Mucosa of descending colon (tissue), 3 donors: ENCODE data around the gene LTB. TPM values are rescaled to one million over a fixed set of nuclear protein-coding genes. Genes with fewer than 3 reads are reported as not detected.
A peak's percentile ranks its signal among the peaks of the same experiment; 100 is the strongest.

Experiments used
- ATAC-seq: fragments of 200-7000 bp; cut with Tn5 transposase; one replicate; pipeline ENCODE4 v1.9.1; 2020; ENCODE audit warnings: mild to moderate bottlenecking, moderate library complexity
- DNase-seq, 3 donors: peaks; one replicate each; pipeline ENCODE4 v3.0.0-alpha.2; 2020
- H3K36me3 ChIP-seq: fragments of 200-600 bp; one replicate; pipeline ENCODE4 v1.8.0; 2021; ENCODE audit warnings: low read depth, mild to moderate bottlenecking
- H3K4me1 ChIP-seq: fragments of 200-600 bp; one replicate; pipeline ENCODE4 v1.8.0; 2021; ENCODE audit warnings: low read depth, mild to moderate bottlenecking
- H3K4me3 ChIP-seq: fragments of 200-600 bp; one replicate; pipeline ENCODE4 v1.8.0; 2021; ENCODE audit warnings: mild to moderate bottlenecking
- H3K9me3 ChIP-seq: fragments of 200-600 bp; one replicate; pipeline ENCODE4 v1.8.0; 2021; ENCODE audit warnings: mild to moderate bottlenecking
- intact Hi-C, 2 donors: fragments of 100-400 bp; cut with DNase I in 1 of 2; cut with micrococcal nuclease in 1 of 2; formaldehyde crosslinking; loops; one replicate each; pipeline versions ENCODE4 v1.11.0 to v1.11.1; 2022; cut with DNase I, micrococcal nuclease
- total RNA-seq, 3 donors: library from RNA; stranded (reverse); fragmentation: NEBNext Ultra II Directional in 2 of 3; extraction: Animal tissue kit (Norgen Biotek cat#: 25700) in 2 of 3; gene quantifications; one replicate each; pipeline versions ENCODE4 v1.2.1 to v1.2.4, GENCODE V29; 2021 to 2023
- TF ChIP-seq, protein P1 (sequence below): fragments of 200-600 bp; IDR thresholded peaks from one replicate; pipeline ENCODE4 v1.8.0; 2022; ENCODE audit warnings: antibody characterized with exemption, mild to moderate bottlenecking
- donor health status: DM: no; HTN: no; CAD: no; lungs with moderate emphysema.
- donor health status: DM: no; HTN: no; CAD: no.
- donor health status: DM: no; HTN: yes; CAD: no.

Gene LTB
- total RNA-seq, 3 donors from 2014 or later = 2.1 to 3.4 (median 2.2) TPM

DNA sequence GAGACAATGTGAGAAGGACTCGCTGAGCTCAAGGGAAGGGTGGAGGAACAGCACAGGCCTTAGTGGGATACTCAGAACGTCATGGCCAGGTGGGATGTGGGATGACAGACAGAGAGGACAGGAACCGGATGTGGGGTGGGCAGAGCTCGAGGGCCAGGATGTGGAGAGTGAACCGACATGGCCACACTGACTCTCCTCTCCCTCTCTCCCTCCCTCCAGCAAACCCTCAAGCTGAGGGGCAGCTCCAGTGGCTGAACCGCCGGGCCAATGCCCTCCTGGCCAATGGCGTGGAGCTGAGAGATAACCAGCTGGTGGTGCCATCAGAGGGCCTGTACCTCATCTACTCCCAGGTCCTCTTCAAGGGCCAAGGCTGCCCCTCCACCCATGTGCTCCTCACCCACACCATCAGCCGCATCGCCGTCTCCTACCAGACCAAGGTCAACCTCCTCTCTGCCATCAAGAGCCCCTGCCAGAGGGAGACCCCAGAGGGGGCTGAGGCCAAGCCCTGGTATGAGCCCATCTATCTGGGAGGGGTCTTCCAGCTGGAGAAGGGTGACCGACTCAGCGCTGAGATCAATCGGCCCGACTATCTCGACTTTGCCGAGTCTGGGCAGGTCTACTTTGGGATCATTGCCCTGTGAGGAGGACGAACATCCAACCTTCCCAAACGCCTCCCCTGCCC is 5.2 kb downstream of the LTB start:
- Histone ChIP-seq H3K36me3 (no peaks in the 10 kb centered on the region), H3K4me3 (no peak overlapping the region), H3K4me1 (peaks cover 5% of the 10 kb centered on the region), H3K9me3 (no peaks in the 10 kb centered on the region)
- DNase-seq (peak in 2 of 3 donors; percentile 43 to 76), ATAC-seq (peak; percentile 25)
- TF ChIP-seq, protein P1, sequence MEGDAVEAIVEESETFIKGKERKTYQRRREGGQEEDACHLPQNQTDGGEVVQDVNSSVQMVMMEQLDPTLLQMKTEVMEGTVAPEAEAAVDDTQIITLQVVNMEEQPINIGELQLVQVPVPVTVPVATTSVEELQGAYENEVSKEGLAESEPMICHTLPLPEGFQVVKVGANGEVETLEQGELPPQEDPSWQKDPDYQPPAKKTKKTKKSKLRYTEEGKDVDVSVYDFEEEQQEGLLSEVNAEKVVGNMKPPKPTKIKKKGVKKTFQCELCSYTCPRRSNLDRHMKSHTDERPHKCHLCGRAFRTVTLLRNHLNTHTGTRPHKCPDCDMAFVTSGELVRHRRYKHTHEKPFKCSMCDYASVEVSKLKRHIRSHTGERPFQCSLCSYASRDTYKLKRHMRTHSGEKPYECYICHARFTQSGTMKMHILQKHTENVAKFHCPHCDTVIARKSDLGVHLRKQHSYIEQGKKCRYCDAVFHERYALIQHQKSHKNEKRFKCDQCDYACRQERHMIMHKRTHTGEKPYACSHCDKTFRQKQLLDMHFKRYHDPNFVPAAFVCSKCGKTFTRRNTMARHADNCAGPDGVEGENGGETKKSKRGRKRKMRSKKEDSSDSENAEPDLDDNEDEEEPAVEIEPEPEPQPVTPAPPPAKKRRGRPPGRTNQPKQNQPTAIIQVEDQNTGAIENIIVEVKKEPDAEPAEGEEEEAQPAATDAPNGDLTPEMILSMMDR = no peak
- intact Hi-C loops = no loop called here

DNA sequence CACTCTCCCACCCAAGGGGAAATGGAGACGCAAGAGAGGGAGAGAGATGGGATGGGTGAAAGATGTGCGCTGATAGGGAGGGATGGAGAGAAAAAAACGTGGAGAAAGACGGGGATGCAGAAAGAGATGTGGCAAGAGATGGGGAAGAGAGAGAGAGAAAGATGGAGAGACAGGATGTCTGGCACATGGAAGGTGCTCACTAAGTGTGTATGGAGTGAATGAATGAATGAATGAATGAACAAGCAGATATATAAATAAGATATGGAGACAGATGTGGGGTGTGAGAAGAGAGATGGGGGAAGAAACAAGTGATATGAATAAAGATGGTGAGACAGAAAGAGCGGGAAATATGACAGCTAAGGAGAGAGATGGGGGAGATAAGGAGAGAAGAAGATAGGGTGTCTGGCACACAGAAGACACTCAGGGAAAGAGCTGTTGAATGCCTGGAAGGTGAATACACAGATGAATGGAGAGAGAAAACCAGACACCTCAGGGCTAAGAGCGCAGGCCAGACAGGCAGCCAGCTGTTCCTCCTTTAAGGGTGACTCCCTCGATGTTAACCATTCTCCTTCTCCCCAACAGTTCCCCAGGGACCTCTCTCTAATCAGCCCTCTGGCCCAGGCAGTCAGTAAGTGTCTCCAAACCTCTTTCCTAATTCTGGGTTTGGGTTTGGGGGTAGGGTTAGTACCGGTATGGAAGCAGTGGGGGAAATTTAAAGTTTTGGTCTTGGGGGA is 6.1 kb downstream of the LTB start:
- TF ChIP-seq, protein P1 = no peak
- ATAC-seq = no peak

DNA sequence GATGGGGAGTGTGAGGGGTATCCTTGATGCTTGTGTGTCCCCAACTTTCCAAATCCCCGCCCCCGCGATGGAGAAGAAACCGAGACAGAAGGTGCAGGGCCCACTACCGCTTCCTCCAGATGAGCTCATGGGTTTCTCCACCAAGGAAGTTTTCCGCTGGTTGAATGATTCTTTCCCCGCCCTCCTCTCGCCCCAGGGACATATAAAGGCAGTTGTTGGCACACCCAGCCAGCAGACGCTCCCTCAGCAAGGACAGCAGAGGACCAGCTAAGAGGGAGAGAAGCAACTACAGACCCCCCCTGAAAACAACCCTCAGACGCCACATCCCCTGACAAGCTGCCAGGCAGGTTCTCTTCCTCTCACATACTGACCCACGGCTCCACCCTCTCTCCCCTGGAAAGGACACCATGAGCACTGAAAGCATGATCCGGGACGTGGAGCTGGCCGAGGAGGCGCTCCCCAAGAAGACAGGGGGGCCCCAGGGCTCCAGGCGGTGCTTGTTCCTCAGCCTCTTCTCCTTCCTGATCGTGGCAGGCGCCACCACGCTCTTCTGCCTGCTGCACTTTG is 6.8 kb downstream of the LTB start, which contains the start of gene TNF:
Gene TNF, plus strand, starts transcription at position 231 of the 567 bp plus-strand sequence. Its CDS starts 177 bp downstream, at position 408.
- Histone ChIP-seq H3K9me3 (no peaks in the 10 kb centered on the region), H3K4me3 (peak within 1 kb of the TSS; percentile 6), H3K4me1 (peaks cover under 1% of the 10 kb centered on the region), H3K36me3 (no peaks in the 10 kb centered on the region)
- DNase-seq (peak; percentile 55 to 75 (median 58)), ATAC-seq (peak; percentile 54)
- TF ChIP-seq, protein P1 = no peak
- intact Hi-C loops = no loop called here

More for the DNA sequence above, 6.1 kb downstream of the LTB start:
- intact Hi-C loops = no loop called here
- H3K4me1 ChIP-seq = peaks cover 5% of the 10 kb centered on the region
- no peaks in the 10 kb centered on the region for H3K9me3 ChIP-seq
- no peak for DNase-seq
- peak overlapping the region; percentile 6 for H3K4me3 ChIP-seq
- no peaks in the 10 kb centered on the region for H3K36me3 ChIP-seq

DNA sequence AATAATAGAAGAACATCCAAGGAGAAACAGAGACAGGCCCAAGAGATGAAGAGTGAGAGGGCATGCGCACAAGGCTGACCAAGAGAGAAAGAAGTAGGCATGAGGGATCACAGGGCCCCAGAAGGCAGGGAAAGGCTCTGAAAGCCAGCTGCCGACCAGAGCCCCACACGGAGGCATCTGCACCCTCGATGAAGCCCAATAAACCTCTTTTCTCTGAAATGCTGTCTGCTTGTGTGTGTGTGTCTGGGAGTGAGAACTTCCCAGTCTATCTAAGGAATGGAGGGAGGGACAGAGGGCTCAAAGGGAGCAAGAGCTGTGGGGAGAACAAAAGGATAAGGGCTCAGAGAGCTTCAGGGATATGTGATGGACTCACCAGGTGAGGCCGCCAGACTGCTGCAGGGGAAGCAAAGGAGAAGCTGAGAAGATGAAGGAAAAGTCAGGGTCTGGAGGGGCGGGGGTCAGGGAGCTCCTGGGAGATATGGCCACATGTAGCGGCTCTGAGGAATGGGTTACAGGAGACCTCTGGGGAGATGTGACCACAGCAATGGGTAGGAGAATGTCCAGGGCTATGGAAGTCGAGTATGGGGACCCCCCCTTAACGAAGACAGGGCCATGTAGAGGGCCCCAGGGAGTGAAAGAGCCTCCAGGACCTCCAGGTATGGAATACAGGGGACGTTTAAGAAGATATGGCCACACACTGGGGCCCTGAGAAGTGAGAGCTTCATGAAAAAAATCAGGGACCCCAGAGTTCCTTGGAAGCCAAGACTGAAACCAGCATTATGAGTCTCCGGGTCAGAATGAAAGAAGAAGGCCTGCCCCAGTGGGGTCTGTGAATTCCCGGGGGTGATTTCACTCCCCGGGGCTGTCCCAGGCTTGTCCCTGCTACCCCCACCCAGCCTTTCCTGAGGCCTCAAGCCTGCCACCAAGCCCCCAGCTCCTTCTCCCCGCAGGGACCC is 7.8 kb downstream of the LTB start:
- intact Hi-C loops = no loop called here
- Histone ChIP-seq H3K4me3 (no peak overlapping the region), H3K9me3 (no peaks in the 10 kb centered on the region), H3K36me3 (no peaks in the 10 kb centered on the region), H3K4me1 (no peaks in the 10 kb centered on the region)
- TF ChIP-seq, protein P1 = no peak
- ATAC-seq (no peak), DNase-seq (no peak)
